Measurements from ENCODE around the gene IKZF1.

DNA sequence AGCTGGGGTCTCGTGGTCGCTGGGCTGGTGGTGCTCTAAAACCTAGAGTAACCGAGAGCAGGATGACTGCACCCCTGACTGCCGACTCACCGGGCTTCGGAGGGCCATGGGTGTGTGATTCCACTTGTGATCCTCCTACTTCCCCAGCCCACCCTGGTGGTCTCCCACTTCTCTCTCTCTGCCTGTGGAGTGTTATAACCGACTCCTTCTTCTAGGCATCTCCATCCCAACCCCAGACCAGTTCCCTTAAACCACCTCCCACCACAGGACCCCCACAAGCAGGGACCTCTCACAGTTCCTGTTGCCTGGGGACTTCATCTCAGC is 52.4 kb downstream of the IKZF1 start:
- TF ChIP-seq POLR2A (IDR thresholded peaks at IDR 0.05) = no peak
- TF ChIP-seq, protein P1, sequence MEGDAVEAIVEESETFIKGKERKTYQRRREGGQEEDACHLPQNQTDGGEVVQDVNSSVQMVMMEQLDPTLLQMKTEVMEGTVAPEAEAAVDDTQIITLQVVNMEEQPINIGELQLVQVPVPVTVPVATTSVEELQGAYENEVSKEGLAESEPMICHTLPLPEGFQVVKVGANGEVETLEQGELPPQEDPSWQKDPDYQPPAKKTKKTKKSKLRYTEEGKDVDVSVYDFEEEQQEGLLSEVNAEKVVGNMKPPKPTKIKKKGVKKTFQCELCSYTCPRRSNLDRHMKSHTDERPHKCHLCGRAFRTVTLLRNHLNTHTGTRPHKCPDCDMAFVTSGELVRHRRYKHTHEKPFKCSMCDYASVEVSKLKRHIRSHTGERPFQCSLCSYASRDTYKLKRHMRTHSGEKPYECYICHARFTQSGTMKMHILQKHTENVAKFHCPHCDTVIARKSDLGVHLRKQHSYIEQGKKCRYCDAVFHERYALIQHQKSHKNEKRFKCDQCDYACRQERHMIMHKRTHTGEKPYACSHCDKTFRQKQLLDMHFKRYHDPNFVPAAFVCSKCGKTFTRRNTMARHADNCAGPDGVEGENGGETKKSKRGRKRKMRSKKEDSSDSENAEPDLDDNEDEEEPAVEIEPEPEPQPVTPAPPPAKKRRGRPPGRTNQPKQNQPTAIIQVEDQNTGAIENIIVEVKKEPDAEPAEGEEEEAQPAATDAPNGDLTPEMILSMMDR (IDR thresholded peaks at IDR 0.05) = no peak

All from right lobe of liver (tissue), 4 donors.